K562 (cell line): ENCODE data around the gene HARS2. TPM values are rescaled to one million over a fixed set of nuclear protein-coding genes. Genes with fewer than 3 reads are reported as not detected.

Experiments used
- CXXC5 ChIP-seq: fragments of 250-450 bp; sonication (Bioruptor Pico); IDR thresholded peaks from 2 replicates; pipeline ENCODE4 v1.8.0; 2022; ENCODE audit warnings: inconsistent platforms, mild to moderate bottlenecking, moderate library complexity
- EP300 ChIP-seq: IDR thresholded peaks from 2 replicates; pipeline ENCODE4 v1.6.1; 2012; ENCODE audit warnings: low read length, improper control_type of control experiment
- FUS ChIP-seq: fragments of 200-400 bp; formaldehyde crosslinking; optimal IDR thresholded peaks from 2 replicates; pipeline ENCODE3; 2017; ENCODE audit warnings: low read depth, low read length
- HDAC6 ChIP-seq: IDR thresholded peaks from 2 replicates; pipeline ENCODE4 v1.6.1; 2012; ENCODE audit warnings: low read depth, mild to moderate bottlenecking, control low read depth, inconsistent platforms, low read length, moderate library complexity
- HDGF ChIP-seq: fragments of 450-650 bp; IDR thresholded peaks from 2 replicates; pipeline ENCODE4 v1.6.1; 2016
- JUN ChIP-seq, 2 experiments: sonication (generic) in 1 of 2; formaldehyde crosslinking in 1 of 2; IDR thresholded peaks; 2 replicates each; pipeline versions ENCODE4 v1.6.1 to v1.8.0; 2012 to 2022; ENCODE audit warnings: borderline replicate concordance in 2 of 2, mild to moderate bottlenecking in 2 of 2, improper control_type of control experiment in 1 of 2, low read depth in 1 of 2, low read length in 1 of 2, missing genetic modification reagents in 1 of 2
- JUNB ChIP-seq: fragments of 450-650 bp; formaldehyde crosslinking; conservative IDR thresholded peaks from 2 replicates; pipeline ENCODE4 v1.4.0; 2020; ENCODE audit warnings: mild to moderate bottlenecking
- KDM2B ChIP-seq: fragments of 250-450 bp; sonication (Bioruptor Pico); IDR thresholded peaks from 2 replicates; pipeline ENCODE4 v1.8.0; 2021; ENCODE audit warnings: mild to moderate bottlenecking, moderate library complexity
- MEF2D ChIP-seq: conservative IDR thresholded peaks from 2 replicates; pipeline ENCODE4 v1.6.1; 2016; ENCODE audit warnings: low read depth, missing genetic modification characterization, missing compliant biosample characterization
- MYC ChIP-seq, 2 experiments: fragments of 250-450 bp in 1 of 2; sonication (Bioruptor Pico) in 1 of 2; IDR thresholded peaks; 2 replicates each; pipeline versions ENCODE4 v1.5.1 to v1.6.1; 2012 to 2021; ENCODE audit warnings: low read depth in 2 of 2, borderline replicate concordance in 1 of 2, improper control_type of control experiment in 1 of 2, low read length in 1 of 2, mild to moderate bottlenecking in 1 of 2, moderate library complexity in 1 of 2
- PCBP1 ChIP-seq: fragments of 200-400 bp; formaldehyde crosslinking; IDR thresholded peaks from 2 replicates; pipeline ENCODE4 v1.6.1; 2018; ENCODE audit warnings: mild to moderate bottlenecking, low read depth, low read length; ENCODE audit not compliant: poor library complexity, severe bottlenecking
- RBM17 ChIP-seq: fragments of 200-400 bp; formaldehyde crosslinking; IDR thresholded peaks from 2 replicates; pipeline ENCODE4 v1.6.1; 2017; ENCODE audit warnings: low read depth, mild to moderate bottlenecking, low read length, borderline replicate concordance
- RBM39 ChIP-seq: fragments of 200-400 bp; formaldehyde crosslinking; optimal IDR thresholded peaks from 2 replicates; pipeline ENCODE3; 2018; ENCODE audit warnings: low read depth, low read length
- SIN3B ChIP-seq: fragments of 450-650 bp; IDR thresholded peaks from 2 replicates; pipeline ENCODE4 v1.6.1; 2017; ENCODE audit warnings: low read depth, mild to moderate bottlenecking, moderate library complexity
- SUPT5H ChIP-seq: fragments of 450-650 bp; IDR thresholded peaks from 2 replicates; pipeline ENCODE4 v1.6.1; 2016
- TRIM28 ChIP-seq: fragments of 450-650 bp; IDR thresholded peaks from 2 replicates; pipeline ENCODE4 v1.6.1; 2017
- ZNF354B ChIP-seq: fragments of 250-450 bp; sonication (Bioruptor Pico); IDR thresholded peaks from 2 replicates; pipeline ENCODE4 v1.4.0; 2020
- ZNF644 ChIP-seq: fragments of 200-800 bp; sonication (Bioruptor generic); IDR thresholded peaks from 2 replicates; pipeline ENCODE4 v1.6.1; 2016; ENCODE audit warnings: low read depth, missing genetic modification characterization, missing compliant biosample characterization
- ZNF766 ChIP-seq: fragments of 200-800 bp; sonication (Bioruptor generic); conservative IDR thresholded peaks from 2 replicates; pipeline ENCODE4 v1.6.1; 2016; ENCODE audit warnings: missing genetic modification characterization, missing compliant biosample characterization
- polyA plus RNA-seq, 8 experiments: library from polyadenylated mRNA; depleted of rRNA in 4 of 8; stranded (reverse) in 5 of 8; unstranded in 3 of 8; fragments of >200 nt; fragmentation: Nextera tagmentation in 2 of 8; fragmentation: Illumina TruSeq in 1 of 8; extraction: Ambion mirVana in 2 of 8; extraction: Trizol in 1 of 8; gene quantifications; 2 replicates each; pipeline versions ENCODE4 v1.2.1 to v1.2.3, GENCODE V29; 2011 to 2014; ENCODE audit warnings: inconsistent platforms in 1 of 8, missing spikeins in 1 of 8
- total RNA-seq, 7 experiments: library from RNA; depleted of rRNA in 6 of 7; stranded (reverse); fragments of >200 nt in 6 of 7; fragmentation: Illumina TruSeq in 2 of 7; extraction: Trizol in 2 of 7; gene quantifications; 2 replicates each; pipeline versions ENCODE4 v1.2.1 to v1.2.3, GENCODE V29; 2011 to 2021; ENCODE audit warnings: low replicate concordance in 1 of 7
- TF ChIP-seq, protein P1 (sequence below), 2 experiments: IDR thresholded peaks; 2 replicates each; pipeline ENCODE4 v1.6.1; 2011; ENCODE audit warnings: borderline replicate concordance in 1 of 2, control low read depth in 1 of 2, low read depth in 1 of 2, low read length in 1 of 2, mild to moderate bottlenecking in 1 of 2, mixed read lengths in 1 of 2, moderate library complexity in 1 of 2; ENCODE audit not compliant: insufficient read depth in 1 of 2, insufficient read length in 1 of 2, poor library complexity in 1 of 2, severe bottlenecking in 1 of 2; ENCODE audit errors: extremely low read depth in 1 of 2
- TF ChIP-seq, protein P2 (sequence below): fragments of 250-450 bp; sonication (Bioruptor Pico); IDR thresholded peaks from 2 replicates; pipeline ENCODE4 v1.5.0; 2020; ENCODE audit warnings: mild to moderate bottlenecking
- TF ChIP-seq, protein P3 (sequence below): IDR thresholded peaks from 2 replicates; pipeline ENCODE4 v1.6.1; 2016; ENCODE audit warnings: missing genetic modification characterization, missing compliant biosample characterization
- TF ChIP-seq, protein P4 (sequence below): fragments of 250-450 bp; sonication (Bioruptor Pico); IDR thresholded peaks from 2 replicates; pipeline ENCODE4 v1.8.0; 2022; ENCODE audit warnings: moderate library complexity, mild to moderate bottlenecking, inconsistent platforms

Gene HARS2
- total and polyA plus RNA-seq, 9 of the 15 experiments (the other 6 are each of a cell fraction or from before 2014, with no cell fraction given), result 8.5 to 41.6 (median 27.1) TPM

DNA sequence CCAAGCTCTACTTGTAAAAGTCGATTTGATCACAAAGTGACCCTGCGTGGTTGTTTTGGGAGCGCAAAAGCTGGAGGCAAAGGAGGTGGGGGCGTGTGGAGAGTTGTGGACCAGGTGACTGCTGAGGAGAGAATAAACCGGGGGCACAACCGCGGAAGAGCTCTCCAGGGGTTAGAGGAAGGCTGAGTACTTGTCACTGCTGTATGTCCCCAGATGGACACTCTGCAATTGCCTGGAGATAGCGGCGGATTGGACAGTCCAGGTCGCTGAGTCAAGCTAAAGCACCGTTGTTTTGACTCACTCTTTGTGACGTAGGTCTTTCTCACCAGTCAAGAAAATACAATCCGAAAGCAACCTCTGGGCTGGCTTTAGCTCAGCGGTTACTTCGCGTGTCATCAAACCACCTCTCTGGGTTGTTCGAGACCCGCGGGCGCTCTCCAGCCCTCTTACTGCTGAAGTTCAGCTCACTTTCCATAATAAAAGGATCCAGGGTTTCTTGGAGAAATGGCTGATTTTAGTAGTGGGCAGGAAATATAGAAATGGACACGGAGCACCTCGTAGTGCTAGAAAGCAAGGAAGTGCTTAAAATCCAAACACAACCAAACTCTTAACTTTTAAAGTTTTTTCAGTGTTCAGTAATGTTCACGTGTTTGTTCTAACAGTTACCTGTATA is 34.7 kb downstream of the HARS2 start (continued):
- TF ChIP-seq, protein P1, sequence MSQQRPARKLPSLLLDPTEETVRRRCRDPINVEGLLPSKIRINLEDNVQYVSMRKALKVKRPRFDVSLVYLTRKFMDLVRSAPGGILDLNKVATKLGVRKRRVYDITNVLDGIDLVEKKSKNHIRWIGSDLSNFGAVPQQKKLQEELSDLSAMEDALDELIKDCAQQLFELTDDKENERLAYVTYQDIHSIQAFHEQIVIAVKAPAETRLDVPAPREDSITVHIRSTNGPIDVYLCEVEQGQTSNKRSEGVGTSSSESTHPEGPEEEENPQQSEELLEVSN (IDR thresholded peaks at IDR 0.05; ENCODE audit: borderline replicate concordance in 1 of 2, extremely low read depth in 1 of 2, insufficient read depth in 1 of 2, insufficient read length in 1 of 2, low read depth in 1 of 2, low read length in 1 of 2, poor library complexity in 1 of 2, severe bottlenecking in 1 of 2), result peak in 1 of 2 experiments; percentile 6
- TF ChIP-seq CXXC5, result peak; percentile 72
- peak; percentile 74 for TF ChIP-seq SUPT5H
- no peak for TF ChIP-seq JUNB (CRISPR knock-in tag)
- peak; percentile 88 for TF ChIP-seq EP300
- peak; percentile 93 for TF ChIP-seq ZNF766 (CRISPR knock-in tag)
- no peak for TF ChIP-seq FUS
- peak; percentile 73 for TF ChIP-seq RBM39
- no peak for TF ChIP-seq ZNF354B (CRISPR knock-in tag)
- TF ChIP-seq PCBP1, result no peak
- no peak for TF ChIP-seq TRIM28
- no peak for TF ChIP-seq RBM17
- TF ChIP-seq HDGF, result no peak
- 0 out of 2 replicates have a peak, but pooled peaks have one; percentile 45 for TF ChIP-seq MEF2D (tag)
- TF ChIP-seq ZNF644, result peak; percentile 64; the same call in 1 of the 2 replicates
- TF ChIP-seq, protein P2, sequence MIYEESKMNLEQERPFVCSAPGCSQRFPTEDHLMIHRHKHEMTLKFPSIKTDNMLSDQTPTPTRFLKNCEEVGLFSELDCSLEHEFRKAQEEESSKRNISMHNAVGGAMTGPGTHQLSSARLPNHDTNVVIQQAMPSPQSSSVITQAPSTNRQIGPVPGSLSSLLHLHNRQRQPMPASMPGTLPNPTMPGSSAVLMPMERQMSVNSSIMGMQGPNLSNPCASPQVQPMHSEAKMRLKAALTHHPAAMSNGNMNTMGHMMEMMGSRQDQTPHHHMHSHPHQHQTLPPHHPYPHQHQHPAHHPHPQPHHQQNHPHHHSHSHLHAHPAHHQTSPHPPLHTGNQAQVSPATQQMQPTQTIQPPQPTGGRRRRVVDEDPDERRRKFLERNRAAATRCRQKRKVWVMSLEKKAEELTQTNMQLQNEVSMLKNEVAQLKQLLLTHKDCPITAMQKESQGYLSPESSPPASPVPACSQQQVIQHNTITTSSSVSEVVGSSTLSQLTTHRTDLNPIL (CRISPR knock-in tag), result no peak
- TF ChIP-seq, protein P3, sequence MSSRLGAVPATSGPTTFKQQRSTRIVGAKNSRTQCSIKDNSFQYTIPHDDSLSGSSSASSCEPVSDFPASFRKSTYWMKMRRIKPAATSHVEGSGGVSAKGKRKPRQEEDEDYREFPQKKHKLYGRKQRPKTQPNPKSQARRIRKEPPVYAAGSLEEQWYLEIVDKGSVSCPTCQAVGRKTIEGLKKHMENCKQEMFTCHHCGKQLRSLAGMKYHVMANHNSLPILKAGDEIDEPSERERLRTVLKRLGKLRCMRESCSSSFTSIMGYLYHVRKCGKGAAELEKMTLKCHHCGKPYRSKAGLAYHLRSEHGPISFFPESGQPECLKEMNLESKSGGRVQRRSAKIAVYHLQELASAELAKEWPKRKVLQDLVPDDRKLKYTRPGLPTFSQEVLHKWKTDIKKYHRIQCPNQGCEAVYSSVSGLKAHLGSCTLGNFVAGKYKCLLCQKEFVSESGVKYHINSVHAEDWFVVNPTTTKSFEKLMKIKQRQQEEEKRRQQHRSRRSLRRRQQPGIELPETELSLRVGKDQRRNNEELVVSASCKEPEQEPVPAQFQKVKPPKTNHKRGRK (tag), result no peak
- no peak for TF ChIP-seq KDM2B
- peak; percentile 83 for TF ChIP-seq JUN (IDR thresholded peaks at IDR 0.05; ENCODE audit: borderline replicate concordance, low read depth, low read length)
- 0 out of 2 replicates have a peak, but pooled peaks have one; percentile 41 for TF ChIP-seq JUN (CRISPR knock-in tag; IDR thresholded peaks at IDR 0.05; ENCODE audit: borderline replicate concordance)
- TF ChIP-seq SIN3B, result no peak
- TF ChIP-seq, protein P4, sequence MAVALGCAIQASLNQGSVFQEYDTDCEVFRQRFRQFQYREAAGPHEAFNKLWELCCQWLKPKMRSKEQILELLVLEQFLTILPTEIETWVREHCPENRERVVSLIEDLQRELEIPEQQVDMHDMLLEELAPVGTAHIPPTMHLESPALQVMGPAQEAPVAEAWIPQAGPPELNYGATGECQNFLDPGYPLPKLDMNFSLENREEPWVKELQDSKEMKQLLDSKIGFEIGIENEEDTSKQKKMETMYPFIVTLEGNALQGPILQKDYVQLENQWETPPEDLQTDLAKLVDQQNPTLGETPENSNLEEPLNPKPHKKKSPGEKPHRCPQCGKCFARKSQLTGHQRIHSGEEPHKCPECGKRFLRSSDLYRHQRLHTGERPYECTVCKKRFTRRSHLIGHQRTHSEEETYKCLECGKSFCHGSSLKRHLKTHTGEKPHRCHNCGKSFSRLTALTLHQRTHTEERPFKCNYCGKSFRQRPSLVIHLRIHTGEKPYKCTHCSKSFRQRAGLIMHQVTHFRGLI, result no peak
- peak; percentile 62 for TF ChIP-seq MYC (IDR thresholded peaks at IDR 0.05; ENCODE audit: low read depth, low read length)
- no peak for TF ChIP-seq MYC (CRISPR knock-in tag; IDR thresholded peaks at IDR 0.05; ENCODE audit: borderline replicate concordance, low read depth)
- no peak for TF ChIP-seq HDAC6
